Fibroblast of skin of right quadriceps (primary cell): Measurements from ENCODE around the gene CRISPLD2.
"Not testable (repeated sequence)": the region's sequence is repeated elsewhere in the genome, so short reads cannot be mapped to it uniquely, and the experiment has no call there.

ENCODE experiments used
- DNase-seq: peaks from one replicate; pipeline ENCODE4 v3.0.0-alpha.2; 2013

Gene CRISPLD2

DNA sequence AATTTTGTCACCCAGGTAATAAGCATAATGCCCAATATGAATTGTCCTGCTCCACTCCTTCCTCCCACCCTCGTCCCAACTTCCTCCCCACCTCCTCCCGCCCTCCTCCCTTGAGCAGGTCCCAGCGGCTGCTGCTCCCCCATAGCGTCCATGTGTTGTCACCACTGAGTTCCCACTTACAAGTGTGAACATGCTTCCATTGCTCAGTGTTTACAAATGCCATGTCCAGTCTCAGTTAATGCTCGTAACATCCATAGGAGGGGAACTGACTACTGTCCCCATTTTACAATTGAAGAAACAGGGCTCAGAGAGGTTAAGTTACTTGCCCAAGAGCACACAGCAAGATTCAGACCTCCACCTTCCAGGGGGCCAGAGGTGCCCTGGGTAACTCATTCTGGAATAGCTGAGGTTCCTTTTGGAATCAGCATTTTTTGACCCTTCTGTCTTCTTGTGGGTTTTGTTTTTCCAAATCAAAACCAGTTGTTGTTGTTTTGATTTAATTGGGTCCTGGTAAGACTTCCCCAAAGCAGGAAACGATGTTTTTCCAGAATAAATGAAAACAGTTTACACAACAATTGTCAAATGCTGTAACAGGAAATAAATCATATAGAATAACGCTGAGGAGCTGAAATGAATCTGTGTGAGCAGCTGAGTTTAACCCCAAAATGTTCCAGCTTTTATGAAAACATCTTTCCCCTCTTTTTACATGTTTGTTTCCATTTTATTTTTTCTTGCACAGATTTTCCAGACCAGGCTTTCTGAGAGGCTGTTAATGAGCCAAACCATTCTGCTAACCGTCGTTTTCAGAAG is 117.6 kb downstream of the CRISPLD2 start:
- DNase-seq: no peak

DNA sequence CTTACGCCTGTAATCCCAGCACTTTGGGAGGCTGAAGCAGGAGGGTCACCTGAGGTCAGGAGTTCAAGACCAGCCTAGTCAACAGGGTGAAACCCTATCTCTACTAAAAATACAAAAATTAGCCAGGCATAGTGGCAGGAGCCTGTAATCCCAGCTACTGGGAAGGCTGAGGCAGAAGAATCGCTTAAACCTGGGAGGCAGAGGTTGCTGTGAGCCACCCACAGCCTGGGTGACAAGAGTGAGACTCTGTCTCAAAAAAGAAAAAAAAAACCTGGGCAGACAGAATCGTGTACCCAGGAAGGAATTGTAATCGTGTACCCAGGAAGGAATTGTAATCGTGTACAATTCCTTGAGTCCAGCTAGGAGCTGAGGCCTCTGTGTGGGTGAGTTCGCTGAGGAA is 118.8 kb downstream of the CRISPLD2 start:
- not testable (repeated sequence) for DNase-seq

GRCh38 chr16:84940670-84941551 is 121.1 kb downstream of the CRISPLD2 start:
- peak; percentile 60 for DNase-seq

- DNase-seq: no peak
Observed at GRCh38 chr16:84941921-84942320, 122.1 kb downstream of the CRISPLD2 start.

GRCh38 chr16:84942786-84943185 is 123.0 kb downstream of the CRISPLD2 start:
- DNase-seq: no peak

DNA sequence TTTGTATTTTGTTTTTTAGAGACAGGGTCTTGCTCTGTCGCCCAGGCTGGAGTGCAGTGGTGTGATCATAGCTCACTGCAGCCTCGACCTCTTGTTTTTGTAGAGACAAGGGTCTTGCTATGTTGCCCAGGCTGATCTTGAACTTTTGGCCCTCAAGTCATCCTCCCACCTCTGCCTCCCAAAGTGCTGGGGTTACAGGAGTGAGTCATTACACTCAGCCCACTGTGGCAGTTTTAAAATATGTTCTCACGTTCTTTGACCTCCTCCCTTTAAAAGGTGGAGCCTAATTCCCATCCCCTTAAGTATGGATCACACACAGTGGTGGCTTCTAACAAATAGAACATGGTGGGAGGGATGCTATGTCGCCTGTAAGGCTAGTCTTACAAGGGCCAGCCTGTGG is 123.8 kb downstream of the CRISPLD2 start:
- DNase-seq: no peak

DNA sequence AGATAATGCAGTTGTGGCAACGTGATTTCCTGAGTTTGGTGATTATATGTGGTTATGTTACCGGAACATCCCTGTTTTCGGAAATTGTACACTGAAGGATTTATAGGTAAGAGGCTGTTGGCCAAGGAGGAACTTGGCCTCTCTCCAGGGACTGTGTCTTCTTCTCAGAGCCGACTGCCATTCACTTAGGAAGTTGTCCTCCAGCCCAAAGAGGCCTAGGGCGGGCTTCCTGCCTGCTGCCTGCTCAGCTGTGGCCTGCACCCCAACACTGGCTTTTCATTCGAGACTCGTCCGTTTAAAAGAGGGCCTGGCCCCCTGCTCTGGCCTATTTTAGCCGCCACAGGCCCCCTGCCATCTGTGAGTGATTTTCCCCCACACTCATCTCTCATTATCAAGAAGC is 127.2 kb downstream of the CRISPLD2 start:
- DNase-seq: peak; percentile 73

DNA sequence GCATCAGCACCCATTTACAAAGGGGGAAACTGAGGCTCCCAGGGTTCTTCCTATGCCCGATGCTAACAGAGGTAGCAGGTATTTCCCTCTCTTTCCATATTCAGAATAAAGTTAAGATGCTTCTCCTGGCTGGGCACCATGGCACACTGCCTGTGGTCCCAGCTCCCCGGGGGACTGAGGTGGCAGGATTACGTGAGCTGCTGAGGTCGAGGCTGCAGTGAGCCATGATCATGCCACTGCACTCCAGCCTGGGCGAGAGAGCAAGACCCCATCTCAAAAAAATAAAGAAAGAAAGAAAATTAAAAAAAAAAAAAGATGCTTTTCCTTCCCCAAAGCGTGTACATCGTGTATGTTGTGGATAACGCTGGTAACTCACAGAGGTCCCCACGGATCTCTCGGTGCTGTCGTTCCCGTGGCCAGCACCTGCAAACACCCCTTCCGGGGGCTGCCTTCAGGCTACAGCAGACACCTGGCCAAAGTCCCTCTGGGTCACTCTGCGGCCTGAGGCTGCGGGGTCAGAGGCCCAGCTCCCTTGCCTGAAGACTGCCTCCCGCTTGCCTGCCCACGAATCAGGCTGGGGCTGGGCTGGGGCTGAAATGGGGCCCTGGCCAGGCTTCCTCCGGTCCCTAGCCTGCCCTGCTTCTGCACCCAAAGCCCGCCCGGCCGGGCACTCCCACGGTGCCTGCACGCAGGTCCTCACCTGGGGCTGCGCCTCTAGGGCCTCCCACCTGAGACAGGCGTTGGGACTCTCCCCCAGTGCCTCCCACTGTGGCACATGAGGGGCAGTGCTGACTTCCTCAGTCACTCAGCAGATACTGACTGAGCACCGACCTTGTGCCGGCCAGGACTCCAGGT is 128.4 kb downstream of the CRISPLD2 start:
- no peak for DNase-seq

GRCh38 chr16:84948851-84949610 is 129.2 kb downstream of the CRISPLD2 start:
- no peak for DNase-seq

- DNase-seq: no peak
Observed at GRCh38 chr16:84949772-84950436, 130.1 kb downstream of the CRISPLD2 start.

DNA sequence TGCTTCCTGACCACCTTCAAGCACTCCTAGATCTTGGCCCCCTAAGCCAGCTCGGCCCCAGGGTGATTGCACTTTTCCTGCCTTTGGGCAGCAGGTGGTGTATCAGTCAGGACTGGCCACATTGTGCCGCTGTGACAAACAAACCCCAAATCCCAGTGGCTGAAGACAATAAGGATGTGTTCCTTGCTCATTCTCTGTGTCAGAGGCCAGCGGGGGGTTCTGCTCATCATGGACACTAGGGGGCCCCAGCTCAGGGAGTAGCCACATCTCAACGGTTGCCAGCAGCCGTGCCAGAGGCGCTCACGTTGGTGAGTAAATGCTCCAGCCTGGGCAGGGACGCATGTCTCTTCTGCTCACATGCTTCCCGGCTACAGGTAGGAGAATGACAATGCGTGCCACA is 131.1 kb downstream of the CRISPLD2 start:
- DNase-seq: no peak

- DNase-seq: peak; percentile 69
Observed at GRCh38 chr16:84952335-84953189, 132.8 kb downstream of the CRISPLD2 start.

- no peak for DNase-seq
Observed at GRCh38 chr16:84953190-84953746, 133.5 kb downstream of the CRISPLD2 start.

GRCh38 chr16:84955427-84955826 is 135.6 kb downstream of the CRISPLD2 start:
- no peak for DNase-seq

GRCh38 chr16:84957192-84957591 is 137.4 kb downstream of the CRISPLD2 start:
- DNase-seq: no peak

DNA sequence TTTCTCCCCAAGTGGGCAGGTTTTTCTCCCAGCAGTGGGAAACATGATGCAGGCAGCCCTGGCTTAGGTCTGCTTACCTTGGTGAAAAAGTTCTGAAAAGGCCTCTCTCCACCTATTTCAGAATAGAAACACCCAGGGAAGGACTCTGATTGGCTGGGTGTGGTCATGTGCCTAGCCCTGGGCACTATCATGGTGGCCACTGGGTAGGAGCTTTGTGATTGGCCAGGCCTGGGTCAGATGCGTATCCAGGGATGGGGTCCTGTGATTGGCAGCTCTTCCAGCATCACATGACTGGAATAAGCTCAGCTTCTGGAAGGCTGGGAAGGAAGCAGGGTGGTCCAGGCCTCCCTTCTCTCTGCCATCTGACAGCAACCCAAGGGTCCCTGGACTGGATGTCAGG is 138.0 kb downstream of the CRISPLD2 start:
- DNase-seq: no peak
